GM21825 (cell line): ENCODE data around the gene CSAD.
A peak's percentile ranks its signal among the peaks of the same experiment; 100 is the strongest.
"Not testable (repeated sequence)": the region's sequence is repeated elsewhere in the genome, so short reads cannot be mapped to it uniquely, and the experiment has no call there.

Source experiments
- ATAC-seq: cut with Tn5 transposase; IDR thresholded peaks from one replicate; pipeline ENCODE4 v1.9.1; 2021; ENCODE audit warnings: mild to moderate bottlenecking, moderate library complexity; ENCODE audit not compliant: unreplicated experiment

CSAD gene

GRCh38 chr12:53181935-53182334 lies 1.2 kb upstream of the CSAD start:
- no peak for ATAC-seq

- ATAC-seq, result peak; percentile 46
Measured at GRCh38 chr12:53180931-53181645, 363 bp upstream of the CSAD start.

GRCh38 chr12:53179687-53180219 lies 972 bp downstream of the CSAD start:
- peak; percentile 8 for ATAC-seq

- not testable (repeated sequence) for ATAC-seq
Measured at GRCh38 chr12:53178803-53179202, 1.9 kb downstream of the CSAD start.

- ATAC-seq, result not testable (repeated sequence)
Measured at GRCh38 chr12:53177447-53177846, 3.3 kb downstream of the CSAD start.

- no peak for ATAC-seq
Measured at GRCh38 chr12:53176750-53177149, 4.0 kb downstream of the CSAD start.

GRCh38 chr12:53174881-53175491 lies 5.7 kb downstream of the CSAD start:
- ATAC-seq, result no peak

GRCh38 chr12:53173085-53173715 lies 7.5 kb downstream of the CSAD start:
- ATAC-seq, result no peak

GRCh38 chr12:53172352-53172751 lies 8.4 kb downstream of the CSAD start:
- ATAC-seq, result no peak

- no peak for ATAC-seq
Measured at GRCh38 chr12:53171725-53172329, 8.9 kb downstream of the CSAD start.

- no peak for ATAC-seq
Measured at GRCh38 chr12:53170876-53171724, 9.6 kb downstream of the CSAD start.

GRCh38 chr12:53170215-53170614 lies 10.5 kb downstream of the CSAD start:
- ATAC-seq, result no peak

- no peak for ATAC-seq
Measured at GRCh38 chr12:53169644-53170043, 11.1 kb downstream of the CSAD start.

- ATAC-seq, result no peak
Measured at GRCh38 chr12:53166837-53167236, 13.9 kb downstream of the CSAD start.

- not testable (repeated sequence) for ATAC-seq
Measured at GRCh38 chr12:53163008-53163407, 17.7 kb downstream of the CSAD start.

GRCh38 chr12:53161119-53161911 lies 19.4 kb downstream of the CSAD start:
- ATAC-seq, result no peak

GRCh38 chr12:53160673-53161072 lies 20.1 kb downstream of the CSAD start:
- ATAC-seq, result no peak

- no peak for ATAC-seq
Measured at GRCh38 chr12:53160000-53160399, 20.7 kb downstream of the CSAD start.

- peak; percentile 83 for ATAC-seq
Measured at GRCh38 chr12:53159195-53159839, 21.4 kb downstream of the CSAD start.
